Upper lobe of left lung (tissue), 6 donors: ENCODE results near the gene SPATA32. TPM values are rescaled to one million over a fixed set of nuclear protein-coding genes. Genes with fewer than 3 reads are reported as not detected.
A peak's percentile ranks its signal among the peaks of the same experiment; 100 is the strongest.

Experiments
- ATAC-seq, 2 donors: fragments of 200-7000 bp; cut with Tn5 transposase; one replicate each; pipeline ENCODE4 v1.9.1; 2022; ENCODE audit warnings: mild to moderate bottlenecking in 2 of 2, moderate library complexity in 2 of 2; ENCODE audit not compliant: low FRiP score in 2 of 2
- DNase-seq, 2 donors: peaks; one replicate each; pipeline ENCODE4 v3.0.0-alpha.2; 2019 to 2020
- H3K27ac ChIP-seq, 4 donors: fragments of 200-600 bp; sonication (generic); one replicate each; pipeline ENCODE4 v1.5.1; 2016 to 2019
- H3K27me3 ChIP-seq, 4 donors: fragments of 200-600 bp; sonication (generic); one replicate each; pipeline ENCODE4 v1.5.1; 2017 to 2019
- H3K36me3 ChIP-seq, 4 donors: fragments of 200-600 bp; sonication (generic); one replicate each; pipeline ENCODE4 v1.5.1; 2016 to 2019
- H3K4me1 ChIP-seq, 4 donors: fragments of 200-600 bp; sonication (generic); one replicate each; pipeline ENCODE4 v1.5.1; 2018 to 2019
- H3K4me3 ChIP-seq, 4 donors: fragments of 200-600 bp; sonication (generic); one replicate each; pipeline ENCODE4 v1.5.1; 2017 to 2019; ENCODE audit warnings: mild to moderate bottlenecking in 2 of 4, moderate library complexity in 1 of 4
- H3K9me3 ChIP-seq, 4 donors: fragments of 200-600 bp; sonication (generic); one replicate each; pipeline ENCODE4 v1.5.1; 2018 to 2019
- CTCF ChIP-seq, 6 experiments: fragments of 450-650 bp in 4 of 6; fragments of 200-600 bp in 2 of 6; sonication (generic) in 2 of 6; IDR thresholded peaks; one replicate each; pipeline ENCODE4 v1.5.1; 2016 to 2019; ENCODE audit warnings: antibody characterized with exemption in 6 of 6
- EP300 ChIP-seq, 4 donors: sonication (generic); formaldehyde crosslinking; IDR thresholded peaks; one replicate each; pipeline ENCODE4 v1.5.1; 2017; ENCODE audit warnings: antibody characterized with exemption in 4 of 4, control low read depth in 2 of 4
- POLR2A ChIP-seq, 4 donors: fragments of 450-650 bp; IDR thresholded peaks; one replicate each; pipeline ENCODE4 v1.5.1; 2016 to 2017; ENCODE audit warnings: antibody characterized with exemption in 4 of 4, mild to moderate bottlenecking in 2 of 4
- POLR2AphosphoS5 ChIP-seq, 2 donors: sonication (generic); formaldehyde crosslinking; IDR thresholded peaks; one replicate each; pipeline ENCODE4 v1.5.1; 2017; ENCODE audit warnings: antibody characterized with exemption in 2 of 2
- WGBS, 2 donors: methylation state at CpG; one replicate each; pipeline ENCODE4 v1.1.5; 2017 to 2018; 5-methylcytosine and 5-hydroxymethylcytosine counted together
- total RNA-seq, 6 donors: library from RNA; depleted of rRNA in 4 of 6; stranded (reverse); fragments of >200 nt in 4 of 6; gene quantifications; one replicate each; pipeline versions ENCODE4 v1.1.0 to v1.2.1, GENCODE V29; 2016 to 2021
- donor health status: DM: no; HTN: no; CAD: no; lungs with moderate emphysema.
- donor health status: DM: no; HTN: yes; CAD: no; lungs with severe emphysema.

The SPATA32 gene
- total RNA-seq, 6 donors from 2014 or later = 0.20 TPM; not detected in 5

- Histone ChIP-seq H3K36me3 (peaks cover 11 to 37% (median 21%) of the 10 kb centered on the region in 4 donors), H3K27me3 (no peaks in the 10 kb centered on the region), H3K4me3 (no peak overlapping the region), H3K27ac (peak overlapping the region; percentile 31 to 86 (median 74)), H3K4me1 (peaks cover 20 to 24% (median 23%) of the 10 kb centered on the region in 4 donors), H3K9me3 (no peaks in the 10 kb centered on the region)
- TF ChIP-seq POLR2AphosphoS5 (IDR thresholded peaks at IDR 0.05) (no peak), CTCF (IDR thresholded peaks at IDR 0.05) (no peak), POLR2A (IDR thresholded peaks at IDR 0.05) (no peak), EP300 (IDR thresholded peaks at IDR 0.05) (no peak)
- ATAC-seq (peak; percentile 71 to 77), DNase-seq (peak in 1 of 2 donors; percentile 76)
- WGBS, 2 donors = 27 to 42% methylated on average over 7 of the region's 7 CpGs
These were observed 16.1 kb upstream of the SPATA32 start for GRCh38 chr17:45277992-45278391.

GRCh38 chr17:45277216-45277849 is 15.4 kb upstream of the SPATA32 start:
- Histone ChIP-seq H3K4me1 (peaks cover 15 to 21% (median 19%) of the 10 kb centered on the region in 4 donors), H3K36me3 (peaks cover 15 to 37% (median 24%) of the 10 kb centered on the region in 4 donors)

GRCh38 chr17:45276031-45276430 is 14.1 kb upstream of the SPATA32 start:
- no peak for ATAC-seq

More at GRCh38 chr17:45277216-45277849, 15.4 kb upstream of the SPATA32 start:
- H3K4me3 ChIP-seq = no peak overlapping the region
- DNase-seq (peak in 1 of 2 donors; percentile 97), ATAC-seq (peak; percentile 90 to 91)
- no peaks in the 10 kb centered on the region for H3K27me3 ChIP-seq
- no peaks in the 10 kb centered on the region for H3K9me3 ChIP-seq
- TF ChIP-seq CTCF (IDR thresholded peaks at IDR 0.05) = peak; percentile 74 to 93 (median 88)
- TF ChIP-seq POLR2A (IDR thresholded peaks at IDR 0.05) = no peak
- peak; percentile 12 to 75 for TF ChIP-seq POLR2AphosphoS5 (IDR thresholded peaks at IDR 0.05)
- WGBS, 2 donors = 26 to 31% methylated on average over 10 to 16 of the region's 16 CpGs
- H3K27ac ChIP-seq = peak overlapping the region; percentile 28 to 86 (median 74)

GRCh38 chr17:45274033-45274432 is 12.1 kb upstream of the SPATA32 start:
- no peak for DNase-seq
- Histone ChIP-seq H3K27me3 (no peaks in the 10 kb centered on the region), H3K4me3 (no peak overlapping the region), H3K27ac (no peak overlapping the region), H3K9me3 (no peaks in the 10 kb centered on the region), H3K36me3 (peaks cover 27 to 56% (median 46%) of the 10 kb centered on the region in 4 donors), H3K4me1 (peaks cover 15 to 21% (median 19%) of the 10 kb centered on the region in 4 donors)
- 87% methylated on average over 5 of the region's 5 CpGs; no CpG with 5 or more reads in 1 of the 2 donors for WGBS, 2 donors
- no peak for ATAC-seq
- TF ChIP-seq POLR2AphosphoS5 (IDR thresholded peaks at IDR 0.05) = no peak
- no peak for TF ChIP-seq CTCF (IDR thresholded peaks at IDR 0.05)
- no peak for TF ChIP-seq POLR2A (IDR thresholded peaks at IDR 0.05)
- TF ChIP-seq EP300 (IDR thresholded peaks at IDR 0.05) = no peak

More at GRCh38 chr17:45276031-45276430, 14.1 kb upstream of the SPATA32 start:
- Histone ChIP-seq H3K27me3 (no peaks in the 10 kb centered on the region), H3K9me3 (no peaks in the 10 kb centered on the region), H3K4me3 (no peak overlapping the region), H3K36me3 (peaks cover 15 to 42% (median 29%) of the 10 kb centered on the region in 4 donors), H3K27ac (no peak overlapping the region), H3K4me1 (peaks cover 15 to 21% (median 19%) of the 10 kb centered on the region in 4 donors)
- 48 to 59% methylated on average over 6 of the region's 6 CpGs for WGBS, 2 donors
- no peak for TF ChIP-seq EP300 (IDR thresholded peaks at IDR 0.05)
- no peak for DNase-seq

- H3K27me3 ChIP-seq = no peaks in the 10 kb centered on the region
- ATAC-seq (no peak), DNase-seq (no peak)
- H3K9me3 ChIP-seq = no peaks in the 10 kb centered on the region
- TF ChIP-seq POLR2AphosphoS5 (IDR thresholded peaks at IDR 0.05) (no peak), EP300 (IDR thresholded peaks at IDR 0.05) (no peak), POLR2A (IDR thresholded peaks at IDR 0.05) (no peak), CTCF (IDR thresholded peaks at IDR 0.05) (no peak)
- 83 to 87% methylated on average over 6 to 16 of the region's 16 CpGs for WGBS, 2 donors
- peaks cover 27 to 61% (median 51%) of the 10 kb centered on the region in 4 donors for H3K36me3 ChIP-seq
- no peak overlapping the region for H3K27ac ChIP-seq
- H3K4me1 ChIP-seq = peaks cover 12 to 19% (median 15%) of the 10 kb centered on the region in 4 donors
- H3K4me3 ChIP-seq = no peak overlapping the region
These were observed 11.7 kb upstream of the SPATA32 start for GRCh38 chr17:45273551-45273957.
